Measurements from ENCODE around the gene FREM2.

The FREM2 gene

DNA sequence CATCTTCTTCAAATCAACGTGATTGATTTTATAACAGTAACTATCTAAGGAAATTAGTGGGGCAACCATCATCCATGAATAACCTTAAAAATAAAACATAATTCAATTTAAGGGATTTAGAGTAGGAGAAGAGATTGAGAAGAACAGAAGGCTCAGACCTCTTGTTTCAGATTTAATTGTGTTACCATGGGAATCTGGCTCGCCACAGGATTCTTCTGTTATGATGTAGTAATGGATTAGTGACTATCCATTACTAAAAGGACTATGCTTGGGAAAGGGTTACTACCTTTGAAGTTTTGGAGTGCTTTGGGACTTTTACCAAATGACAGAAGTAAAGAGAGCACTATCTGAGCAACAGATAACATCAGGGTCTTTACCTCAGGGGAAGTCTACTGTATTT lies 13.2 kb downstream of the FREM2 start:
- H4K91ac ChIP-seq (ENCODE audit: low read length), result no peak overlapping the region
- H2BK15ac ChIP-seq (ENCODE audit: low read depth, poor library complexity, severe bottlenecking), result no peak overlapping the region
- DNase-seq, result no peak
- no peak overlapping the region for H2BK120ac ChIP-seq (ENCODE audit: low read depth, low read length)
- no peak overlapping the region for H2AK5ac ChIP-seq (ENCODE audit: low read length, severe bottlenecking)
- H3K27me3 ChIP-seq (ENCODE audit: control insufficient read depth in 1 of 2, insufficient read depth in 1 of 2, low read length in 2 of 2), result peaks cover 0 to 2% of the 10 kb centered on the region in 2 experiments
- H3K9me3 ChIP-seq (ENCODE audit: control insufficient read depth, low read length), result no peaks in the 10 kb centered on the region
- no peak overlapping the region for H3K4me2 ChIP-seq (ENCODE audit: low read length, poor library complexity, severe bottlenecking)
- H3K23ac ChIP-seq (ENCODE audit: low read length in 2 of 2), result no peak overlapping the region
- no peak overlapping the region for H3K4me3 ChIP-seq (ENCODE audit: insufficient read depth in 1 of 2, low read depth in 1 of 2, low read length in 2 of 2)
- no peak overlapping the region for H3K14ac ChIP-seq (ENCODE audit: low read length in 2 of 2)
- H3K4me1 ChIP-seq (ENCODE audit: control insufficient read depth, insufficient read depth, low read depth, low read length), result no peaks in the 10 kb centered on the region
- H4K8ac ChIP-seq (ENCODE audit: low read length), result no peak overlapping the region
- 89% methylated on average over 1 of the region's 2 CpGs for WGBS
- H2AFZ ChIP-seq (ENCODE audit: low read depth, low read length), result no peak overlapping the region
- H3K27ac ChIP-seq (ENCODE audit: low read length, poor library complexity, severe bottlenecking), result no peak overlapping the region
- no peaks in the 10 kb centered on the region for H3K79me1 ChIP-seq (replicated peaks; ENCODE audit: low read length, poor library complexity, severe bottlenecking)
- H2BK5ac ChIP-seq (ENCODE audit: low read depth, low read length, poor library complexity, severe bottlenecking), result no peak overlapping the region
- no peak overlapping the region for H2BK12ac ChIP-seq (ENCODE audit: low read length in 2 of 2)
- H3K4ac ChIP-seq (ENCODE audit: low read depth in 1 of 2, low read length in 2 of 2), result no peak overlapping the region
- no peaks in the 10 kb centered on the region for H3K36me3 ChIP-seq (ENCODE audit: control insufficient read depth in 1 of 2, insufficient read depth in 2 of 2, low read depth in 1 of 2, low read length in 2 of 2)
- no peak overlapping the region for H3K18ac ChIP-seq (ENCODE audit: low read depth in 1 of 2, low read length in 2 of 2)
- H3K9ac ChIP-seq (ENCODE audit: low read length), result no peak overlapping the region

GRCh38 chr13:38702669-38703068 lies 15.8 kb downstream of the FREM2 start:
- H3K14ac ChIP-seq (ENCODE audit: low read length in 2 of 2), result no peak overlapping the region
- peaks cover 0 to 4% of the 10 kb centered on the region in 2 experiments for H3K27me3 ChIP-seq (ENCODE audit: control insufficient read depth in 1 of 2, insufficient read depth in 1 of 2, low read length in 2 of 2)
- H3K4ac ChIP-seq (ENCODE audit: low read depth in 1 of 2, low read length in 2 of 2), result no peak overlapping the region
- no peaks in the 10 kb centered on the region for H3K4me1 ChIP-seq (ENCODE audit: control insufficient read depth, insufficient read depth, low read depth, low read length)
- no peak overlapping the region for H3K23ac ChIP-seq (ENCODE audit: low read length in 2 of 2)
- no peak overlapping the region for H2BK15ac ChIP-seq (ENCODE audit: low read depth, poor library complexity, severe bottlenecking)
- H3K79me1 ChIP-seq (replicated peaks; ENCODE audit: low read length, poor library complexity, severe bottlenecking), result no peaks in the 10 kb centered on the region
- no peak overlapping the region for H3K27ac ChIP-seq (ENCODE audit: low read length, poor library complexity, severe bottlenecking)
- H2BK5ac ChIP-seq (ENCODE audit: low read depth, low read length, poor library complexity, severe bottlenecking), result no peak overlapping the region
- no peak overlapping the region for H3K9ac ChIP-seq (ENCODE audit: low read length)
- no peak overlapping the region for H2AK5ac ChIP-seq (ENCODE audit: low read length, severe bottlenecking)
- no peak overlapping the region for H2BK12ac ChIP-seq (ENCODE audit: low read length in 2 of 2)
- no peak overlapping the region for H4K91ac ChIP-seq (ENCODE audit: low read length)
- DNase-seq, result no peak
- H3K36me3 ChIP-seq (ENCODE audit: control insufficient read depth in 1 of 2, insufficient read depth in 2 of 2, low read depth in 1 of 2, low read length in 2 of 2), result no peaks in the 10 kb centered on the region
- H3K4me3 ChIP-seq (ENCODE audit: insufficient read depth in 1 of 2, low read depth in 1 of 2, low read length in 2 of 2), result no peak overlapping the region
- H3K4me2 ChIP-seq (ENCODE audit: low read length, poor library complexity, severe bottlenecking), result no peak overlapping the region
- H3K9me3 ChIP-seq (ENCODE audit: control insufficient read depth, low read length), result no peaks in the 10 kb centered on the region
- no peak overlapping the region for H3K18ac ChIP-seq (ENCODE audit: low read depth in 1 of 2, low read length in 2 of 2)
- no peak overlapping the region for H4K8ac ChIP-seq (ENCODE audit: low read length)
- 94% methylated on average over 2 of the region's 2 CpGs for WGBS
- no peak overlapping the region for H2BK120ac ChIP-seq (ENCODE audit: low read depth, low read length)
- no peak overlapping the region for H2AFZ ChIP-seq (ENCODE audit: low read depth, low read length)

- no peak overlapping the region for H3K4me3 ChIP-seq (ENCODE audit: insufficient read depth in 1 of 2, low read depth in 1 of 2, low read length in 2 of 2)
- no peak overlapping the region for H3K9ac ChIP-seq (ENCODE audit: low read length)
- H3K18ac ChIP-seq (ENCODE audit: low read depth in 1 of 2, low read length in 2 of 2), result no peak overlapping the region
- no peak overlapping the region for H2BK5ac ChIP-seq (ENCODE audit: low read depth, low read length, poor library complexity, severe bottlenecking)
- H3K79me1 ChIP-seq (replicated peaks; ENCODE audit: low read length, poor library complexity, severe bottlenecking), result no peaks in the 10 kb centered on the region
- WGBS, result no CpG with 5 or more reads among the region's 1 CpG
- no peak overlapping the region for H2BK15ac ChIP-seq (ENCODE audit: low read depth, poor library complexity, severe bottlenecking)
- no peak overlapping the region for H3K27ac ChIP-seq (ENCODE audit: low read length, poor library complexity, severe bottlenecking)
- H3K14ac ChIP-seq (ENCODE audit: low read length in 2 of 2), result no peak overlapping the region
- no peaks in the 10 kb centered on the region for H3K36me3 ChIP-seq (ENCODE audit: control insufficient read depth in 1 of 2, insufficient read depth in 2 of 2, low read depth in 1 of 2, low read length in 2 of 2)
- H3K4me1 ChIP-seq (ENCODE audit: control insufficient read depth, insufficient read depth, low read depth, low read length), result no peaks in the 10 kb centered on the region
- H2AK5ac ChIP-seq (ENCODE audit: low read length, severe bottlenecking), result no peak overlapping the region
- H3K4me2 ChIP-seq (ENCODE audit: low read length, poor library complexity, severe bottlenecking), result no peak overlapping the region
- no peak overlapping the region for H2BK120ac ChIP-seq (ENCODE audit: low read depth, low read length)
- H4K8ac ChIP-seq (ENCODE audit: low read length), result no peak overlapping the region
- DNase-seq, result no peak
- H2AFZ ChIP-seq (ENCODE audit: low read depth, low read length), result no peak overlapping the region
- H3K23ac ChIP-seq (ENCODE audit: low read length in 2 of 2), result no peak overlapping the region
- H2BK12ac ChIP-seq (ENCODE audit: low read length in 2 of 2), result no peak overlapping the region
- no peak overlapping the region for H3K4ac ChIP-seq (ENCODE audit: low read depth in 1 of 2, low read length in 2 of 2)
- peaks cover 0 to 4% of the 10 kb centered on the region in 2 experiments for H3K27me3 ChIP-seq (ENCODE audit: control insufficient read depth in 1 of 2, insufficient read depth in 1 of 2, low read length in 2 of 2)
- H4K91ac ChIP-seq (ENCODE audit: low read length), result no peak overlapping the region
- no peaks in the 10 kb centered on the region for H3K9me3 ChIP-seq (ENCODE audit: control insufficient read depth, low read length)
These were observed 16.4 kb downstream of the FREM2 start for GRCh38 chr13:38703255-38703654.

DNA sequence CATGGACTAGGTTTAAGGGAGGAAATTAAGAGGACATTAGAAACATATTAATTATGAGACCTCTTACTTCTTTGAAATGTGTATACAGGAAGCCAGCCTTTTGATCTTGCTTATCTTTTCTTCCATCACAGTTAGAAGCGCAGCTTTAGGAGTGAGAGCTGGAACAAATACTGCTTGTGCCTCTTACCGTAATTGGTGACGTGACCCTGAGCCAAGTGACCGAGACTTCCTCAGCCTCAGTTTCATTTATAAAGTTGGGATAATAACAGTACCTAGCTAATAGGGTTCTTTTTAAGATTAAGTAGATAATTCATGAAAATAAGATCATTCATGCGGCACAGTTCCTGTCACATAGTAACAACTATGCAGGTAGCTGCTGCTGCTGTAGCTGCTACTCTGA lies 18.5 kb downstream of the FREM2 start:
- WGBS, result 93% methylated on average over 2 of the region's 5 CpGs
- Histone ChIP-seq H3K9me3 (ENCODE audit: control insufficient read depth, low read length) (no peaks in the 10 kb centered on the region), H3K27me3 (ENCODE audit: control insufficient read depth in 1 of 2, insufficient read depth in 1 of 2, low read length in 2 of 2) (peaks cover 0 to 4% of the 10 kb centered on the region in 2 experiments), H2BK15ac (ENCODE audit: low read depth, poor library complexity, severe bottlenecking) (no peak overlapping the region), H4K8ac (ENCODE audit: low read length) (no peak overlapping the region), H3K4ac (ENCODE audit: low read depth in 1 of 2, low read length in 2 of 2) (no peak overlapping the region), H3K9ac (ENCODE audit: low read length) (no peak overlapping the region), H3K79me1 (replicated peaks; ENCODE audit: low read length, poor library complexity, severe bottlenecking) (no peaks in the 10 kb centered on the region), H3K4me2 (ENCODE audit: low read length, poor library complexity, severe bottlenecking) (no peak overlapping the region), H3K4me1 (ENCODE audit: control insufficient read depth, insufficient read depth, low read depth, low read length) (no peaks in the 10 kb centered on the region), H3K18ac (ENCODE audit: low read depth in 1 of 2, low read length in 2 of 2) (no peak overlapping the region), H2AK5ac (ENCODE audit: low read length, severe bottlenecking) (no peak overlapping the region), H2AFZ (ENCODE audit: low read depth, low read length) (no peak overlapping the region), H3K36me3 (ENCODE audit: control insufficient read depth in 1 of 2, insufficient read depth in 2 of 2, low read depth in 1 of 2, low read length in 2 of 2) (no peaks in the 10 kb centered on the region), H3K4me3 (ENCODE audit: insufficient read depth in 1 of 2, low read depth in 1 of 2, low read length in 2 of 2) (no peak overlapping the region), H4K91ac (ENCODE audit: low read length) (no peak overlapping the region), H3K27ac (ENCODE audit: low read length, poor library complexity, severe bottlenecking) (no peak overlapping the region), H2BK120ac (ENCODE audit: low read depth, low read length) (no peak overlapping the region), H3K14ac (ENCODE audit: low read length in 2 of 2) (no peak overlapping the region), H2BK5ac (ENCODE audit: low read depth, low read length, poor library complexity, severe bottlenecking) (no peak overlapping the region), H3K23ac (ENCODE audit: low read length in 2 of 2) (no peak overlapping the region), H2BK12ac (ENCODE audit: low read length in 2 of 2) (no peak overlapping the region)
- DNase-seq, result no peak
